C4-2B (cell line): ENCODE data around the gene THRB.
A peak's percentile ranks its signal among the peaks of the same experiment; 100 is the strongest.

Experiments used
- H3K27ac ChIP-seq: fragments of 450-650 bp; 2 replicates; pipeline ENCODE4 v1.5.1; 2017
- ZFX ChIP-seq: fragments of 450-650 bp; IDR thresholded peaks from 2 replicates; pipeline ENCODE4 v1.6.1; 2017
- TF ChIP-seq, protein P1 (sequence below): fragments of 450-650 bp; conservative IDR thresholded peaks from 2 replicates; pipeline ENCODE4 v1.5.1; 2017; ENCODE audit warnings: mild to moderate bottlenecking

Gene THRB

DNA sequence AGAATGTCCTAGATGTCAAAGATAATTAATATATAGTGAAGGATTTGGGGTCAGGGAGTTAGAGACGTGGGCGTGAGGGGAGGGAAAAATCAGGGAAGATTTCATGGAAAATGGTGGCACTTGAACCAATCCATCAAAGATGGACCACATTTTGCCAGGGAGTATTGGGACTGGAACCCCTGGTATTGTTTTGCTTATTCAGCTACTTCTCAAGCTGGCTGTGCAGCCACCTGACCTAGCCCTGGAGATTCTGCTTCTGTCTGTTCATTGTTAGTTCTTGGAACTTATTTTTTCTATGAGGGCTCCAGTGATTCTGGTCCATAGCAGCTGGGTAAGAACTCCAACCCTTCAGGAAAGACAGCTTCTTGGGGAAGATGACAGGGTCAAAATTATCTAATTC is 3.3 kb upstream of the THRB start:
- TF ChIP-seq, protein P1, sequence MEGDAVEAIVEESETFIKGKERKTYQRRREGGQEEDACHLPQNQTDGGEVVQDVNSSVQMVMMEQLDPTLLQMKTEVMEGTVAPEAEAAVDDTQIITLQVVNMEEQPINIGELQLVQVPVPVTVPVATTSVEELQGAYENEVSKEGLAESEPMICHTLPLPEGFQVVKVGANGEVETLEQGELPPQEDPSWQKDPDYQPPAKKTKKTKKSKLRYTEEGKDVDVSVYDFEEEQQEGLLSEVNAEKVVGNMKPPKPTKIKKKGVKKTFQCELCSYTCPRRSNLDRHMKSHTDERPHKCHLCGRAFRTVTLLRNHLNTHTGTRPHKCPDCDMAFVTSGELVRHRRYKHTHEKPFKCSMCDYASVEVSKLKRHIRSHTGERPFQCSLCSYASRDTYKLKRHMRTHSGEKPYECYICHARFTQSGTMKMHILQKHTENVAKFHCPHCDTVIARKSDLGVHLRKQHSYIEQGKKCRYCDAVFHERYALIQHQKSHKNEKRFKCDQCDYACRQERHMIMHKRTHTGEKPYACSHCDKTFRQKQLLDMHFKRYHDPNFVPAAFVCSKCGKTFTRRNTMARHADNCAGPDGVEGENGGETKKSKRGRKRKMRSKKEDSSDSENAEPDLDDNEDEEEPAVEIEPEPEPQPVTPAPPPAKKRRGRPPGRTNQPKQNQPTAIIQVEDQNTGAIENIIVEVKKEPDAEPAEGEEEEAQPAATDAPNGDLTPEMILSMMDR = no peak
- TF ChIP-seq ZFX = no peak
- no peak overlapping the region for H3K27ac ChIP-seq

DNA sequence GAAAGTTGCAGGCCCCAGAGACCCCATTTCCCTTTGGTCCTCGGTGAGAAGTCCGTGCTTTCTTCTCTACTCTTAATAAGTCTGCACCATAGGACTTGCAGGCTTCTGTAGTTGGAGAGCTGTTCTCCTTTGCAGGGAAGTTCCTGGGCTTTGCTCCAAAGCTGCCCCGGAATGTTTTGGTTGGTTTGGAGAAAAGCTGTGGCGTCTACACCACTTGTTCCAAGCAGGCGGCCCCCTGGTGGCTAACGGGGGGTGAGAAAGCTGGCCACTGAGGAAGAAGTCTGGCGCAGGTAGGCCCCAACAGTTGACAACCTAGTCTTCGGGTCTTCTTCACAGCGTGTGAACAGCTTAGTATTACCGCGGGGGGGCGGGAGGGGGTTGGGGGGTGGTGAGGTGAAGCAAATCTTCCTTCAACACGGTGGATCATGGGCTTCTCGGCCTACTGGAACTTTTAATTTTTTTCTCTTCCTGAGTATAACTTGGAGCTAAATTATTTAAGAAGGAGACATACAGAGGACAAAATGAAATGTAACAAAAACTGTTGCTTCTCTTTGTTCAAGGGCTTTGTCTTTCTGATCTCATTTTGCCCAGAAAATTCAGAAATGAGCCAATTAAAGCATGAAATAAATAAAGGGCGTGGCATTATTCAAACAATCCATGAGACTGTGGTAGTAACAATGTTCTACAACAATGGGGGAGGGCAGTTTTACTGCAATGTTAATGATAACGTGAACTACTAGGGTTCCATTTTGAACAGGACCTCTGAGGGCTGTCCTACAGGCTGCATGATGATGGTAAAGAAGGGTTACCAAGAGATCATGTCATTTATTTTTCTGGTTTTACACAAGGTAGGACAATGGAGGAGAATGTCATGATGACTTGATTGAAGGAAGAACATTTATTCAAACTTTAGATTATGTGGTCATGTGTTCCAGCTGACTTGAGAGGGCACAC is 2.2 kb upstream of the THRB start:
- TF ChIP-seq, protein P1 = peak; percentile 28
- no peak for TF ChIP-seq ZFX
- no peak overlapping the region for H3K27ac ChIP-seq

DNA sequence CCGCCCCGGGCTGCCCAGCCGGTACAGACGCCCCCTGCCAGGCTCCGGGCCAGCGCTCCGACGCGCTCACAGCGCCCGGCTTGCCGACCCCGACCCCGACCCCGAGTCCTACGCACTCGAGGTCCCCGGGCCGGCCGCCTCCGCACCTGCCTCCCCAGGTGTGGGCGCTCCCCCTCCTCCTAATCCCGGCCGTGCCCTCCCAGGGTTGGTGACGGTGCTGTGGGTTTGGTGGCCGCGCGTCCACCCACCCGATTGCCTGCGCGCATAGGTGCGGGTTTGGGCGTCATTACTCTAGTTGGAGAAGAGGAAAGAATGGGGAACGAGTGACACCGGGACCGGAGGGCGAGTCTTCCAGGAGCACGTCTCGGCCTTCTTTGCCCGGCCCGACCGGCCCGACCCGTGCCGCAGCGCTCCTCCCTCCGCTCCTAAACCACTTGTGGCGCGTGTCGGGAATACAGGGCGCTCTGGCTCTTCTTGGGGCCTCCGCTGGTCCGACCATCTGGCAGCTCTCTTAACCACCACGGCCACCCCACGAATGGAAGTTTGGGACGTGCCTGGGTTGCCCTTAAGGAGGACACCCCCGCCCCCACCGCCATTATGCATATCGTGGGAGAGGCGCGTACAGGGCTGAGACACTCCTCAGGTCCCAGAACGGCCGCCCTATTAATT is 810 bp upstream of the THRB start:
- TF ChIP-seq, protein P1 = peak; percentile 40; the same call in 1 of the 2 replicates
- TF ChIP-seq ZFX = peak; percentile 56
- peak overlapping the region; percentile 96 for H3K27ac ChIP-seq

DNA sequence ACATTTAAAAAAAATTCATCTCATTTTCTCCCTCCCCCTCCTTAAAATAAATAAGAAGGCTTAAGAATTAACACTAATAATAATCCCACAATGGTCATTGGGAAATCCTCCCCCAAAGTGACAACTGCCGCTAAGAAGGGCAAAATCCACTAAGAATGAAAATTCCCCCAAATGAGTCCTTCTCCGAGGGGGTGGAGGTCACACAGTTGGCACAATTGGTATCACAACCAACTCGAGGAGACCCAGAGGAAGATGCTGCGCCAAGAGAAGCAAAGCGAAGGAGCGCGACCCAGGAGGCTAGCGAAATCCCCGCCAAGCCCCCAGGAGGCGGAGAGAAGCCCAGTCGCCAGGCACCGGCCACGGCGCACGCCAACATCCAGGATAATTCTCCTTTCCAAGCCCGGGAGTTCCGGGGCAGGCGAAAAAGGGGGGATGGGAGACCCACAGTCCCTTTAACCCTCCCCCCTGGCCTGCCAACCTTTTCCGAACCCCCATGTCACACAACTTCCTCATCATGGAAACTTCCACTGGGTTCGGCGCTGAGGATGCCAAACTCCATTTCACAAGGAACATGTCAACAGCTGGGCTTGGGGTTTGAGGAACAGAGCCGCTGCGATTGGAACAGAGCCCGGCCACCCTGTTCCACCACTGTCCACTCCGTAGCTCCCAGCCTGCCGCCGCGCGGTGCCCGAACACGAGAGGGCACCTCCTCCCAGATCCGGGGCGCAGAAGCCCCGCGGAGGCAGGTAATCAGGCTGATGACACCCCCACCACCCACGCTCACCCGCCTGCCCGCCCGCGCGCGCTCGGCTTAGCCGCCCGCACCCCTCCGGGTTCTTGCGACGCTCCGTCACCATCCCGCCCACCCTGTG is 668 bp downstream of the THRB start:
- TF ChIP-seq, protein P1 = no peak
- TF ChIP-seq ZFX = no peak
- peak overlapping the region; percentile 96 for H3K27ac ChIP-seq

DNA sequence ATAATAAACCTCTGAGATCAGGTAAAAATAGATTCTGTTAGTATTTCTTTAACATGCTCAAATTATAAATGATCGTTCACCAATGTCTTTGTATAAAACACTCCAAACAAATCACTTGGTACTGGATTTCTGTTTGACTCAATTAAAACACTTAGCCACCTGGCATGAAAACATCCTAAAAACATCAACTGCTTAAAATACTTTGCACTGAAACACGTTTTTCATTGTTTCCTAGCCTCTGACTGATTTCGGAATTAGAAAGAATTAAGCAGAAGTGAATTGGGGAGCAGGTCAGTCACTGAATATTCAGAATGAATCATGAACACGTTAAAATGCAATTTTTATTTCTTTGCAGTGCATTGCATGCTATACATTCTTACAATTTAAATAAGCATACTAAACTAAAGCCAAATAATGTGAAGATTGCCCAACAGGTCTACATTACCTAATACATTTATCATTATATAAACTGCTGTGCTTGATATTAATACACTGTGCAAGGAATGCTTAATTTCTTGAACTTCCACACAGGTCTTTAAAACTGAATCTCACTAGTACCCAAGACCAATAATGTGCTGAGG is 1.6 kb downstream of the THRB start:
- H3K27ac ChIP-seq = no peak overlapping the region
- TF ChIP-seq, protein P1 = no peak
- no peak for TF ChIP-seq ZFX

DNA sequence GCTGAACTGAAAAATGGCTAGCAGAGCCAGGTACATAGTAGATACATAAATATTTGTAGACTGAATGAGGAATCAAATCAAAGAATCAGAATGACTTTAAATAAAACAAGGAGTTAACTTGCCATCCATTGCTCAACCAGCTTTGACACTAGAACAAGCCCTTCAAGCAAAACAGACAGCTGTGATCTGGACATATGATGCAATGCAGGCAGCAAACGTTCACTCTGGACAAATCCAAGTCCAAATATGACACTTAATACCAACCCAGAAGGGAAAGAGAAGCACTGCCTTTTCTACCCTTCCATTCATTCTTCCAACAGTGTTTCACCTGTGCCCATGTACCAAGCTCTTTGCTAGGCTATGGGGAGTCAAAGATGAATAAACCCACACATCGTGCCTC is 4.5 kb downstream of the THRB start:
- H3K27ac ChIP-seq = no peak overlapping the region
- TF ChIP-seq ZFX = no peak
- TF ChIP-seq, protein P1 = no peak
